ENCODE data around the gene SMG7. TPM values are rescaled to one million over a fixed set of nuclear protein-coding genes. Genes with fewer than 3 reads are reported as not detected.
A peak's percentile ranks its signal among the peaks of the same experiment; 100 is the strongest.

Gene SMG7
- total RNA-seq, 1 donor from 2014 or later = 63.4 TPM

- H3K27me3 Mint-ChIP-seq = no peaks in the 10 kb centered on the region
- H3K27ac Mint-ChIP-seq = no peak overlapping the region
- peaks cover 4% of the 10 kb centered on the region for H3K4me1 Mint-ChIP-seq (ENCODE audit: unreplicated experiment)
- H3K36me3 Mint-ChIP-seq = no peaks in the 10 kb centered on the region
- TF ChIP-seq CTCF (conservative IDR thresholded peaks at IDR 0.05) = no peak
- no peak for DNase-seq (ENCODE audit: extremely low spot score, unreplicated experiment)
- peaks cover 6% of the 10 kb centered on the region for H3K9me3 Mint-ChIP-seq
- no peak overlapping the region for H3K4me3 Mint-ChIP-seq
Observed at GRCh38 chr1:183457449-183457848, 14.8 kb upstream of the SMG7 start.

- Mint-ChIP-seq H3K27ac (no peak overlapping the region), H3K4me3 (no peak overlapping the region), H3K4me1 (ENCODE audit: unreplicated experiment) (peaks cover 4% of the 10 kb centered on the region), H3K9me3 (peaks cover 6% of the 10 kb centered on the region), H3K27me3 (peaks cover 3% of the 10 kb centered on the region), H3K36me3 (no peaks in the 10 kb centered on the region)
- DNase-seq (ENCODE audit: extremely low spot score, unreplicated experiment) = no peak
- TF ChIP-seq CTCF (conservative IDR thresholded peaks at IDR 0.05) = no peak
Observed at GRCh38 chr1:183460596-183460995, 11.7 kb upstream of the SMG7 start.

- H3K4me1 Mint-ChIP-seq (ENCODE audit: unreplicated experiment) = peaks cover 4% of the 10 kb centered on the region
- H3K4me3 Mint-ChIP-seq = peak overlapping the region; percentile 44
- peak overlapping the region; percentile 94 for H3K27ac Mint-ChIP-seq
- peaks cover 6% of the 10 kb centered on the region for H3K9me3 Mint-ChIP-seq
- no peak for TF ChIP-seq CTCF (conservative IDR thresholded peaks at IDR 0.05)
- H3K27me3 Mint-ChIP-seq = peaks cover 4% of the 10 kb centered on the region
- no peak for DNase-seq (ENCODE audit: extremely low spot score, unreplicated experiment)
- no peaks in the 10 kb centered on the region for H3K36me3 Mint-ChIP-seq
Observed at GRCh38 chr1:183461350-183461749, 10.9 kb upstream of the SMG7 start.

- peaks cover 4% of the 10 kb centered on the region for H3K4me1 Mint-ChIP-seq (ENCODE audit: unreplicated experiment)
- H3K9me3 Mint-ChIP-seq = peaks cover 6% of the 10 kb centered on the region
- DNase-seq (ENCODE audit: extremely low spot score, unreplicated experiment) = no peak
- no peak overlapping the region for H3K27ac Mint-ChIP-seq
- H3K36me3 Mint-ChIP-seq = no peaks in the 10 kb centered on the region
- H3K27me3 Mint-ChIP-seq = peaks cover 9% of the 10 kb centered on the region
- TF ChIP-seq CTCF (conservative IDR thresholded peaks at IDR 0.05) = no peak
- no peak overlapping the region for H3K4me3 Mint-ChIP-seq
Observed at GRCh38 chr1:183463566-183463965, 8.7 kb upstream of the SMG7 start.

- no peak overlapping the region for H3K4me3 Mint-ChIP-seq
- no peak overlapping the region for H3K27ac Mint-ChIP-seq
- no peaks in the 10 kb centered on the region for H3K9me3 Mint-ChIP-seq
- no peaks in the 10 kb centered on the region for H3K36me3 Mint-ChIP-seq
- no peak for DNase-seq (ENCODE audit: extremely low spot score, unreplicated experiment)
- peaks cover 9% of the 10 kb centered on the region for H3K27me3 Mint-ChIP-seq
- no peak for TF ChIP-seq CTCF (conservative IDR thresholded peaks at IDR 0.05)
- peaks cover 13% of the 10 kb centered on the region for H3K4me1 Mint-ChIP-seq (ENCODE audit: unreplicated experiment)
Observed at GRCh38 chr1:183466781-183467180, 5.5 kb upstream of the SMG7 start.

- H3K36me3 Mint-ChIP-seq = no peaks in the 10 kb centered on the region
- H3K9me3 Mint-ChIP-seq = no peaks in the 10 kb centered on the region
- peaks cover 13% of the 10 kb centered on the region for H3K4me1 Mint-ChIP-seq (ENCODE audit: unreplicated experiment)
- peak overlapping the region; percentile 74 for H3K27ac Mint-ChIP-seq
- peaks cover 9% of the 10 kb centered on the region for H3K27me3 Mint-ChIP-seq
- H3K4me3 Mint-ChIP-seq = no peak overlapping the region
- DNase-seq (ENCODE audit: extremely low spot score, unreplicated experiment) = no peak
- no peak for TF ChIP-seq CTCF (conservative IDR thresholded peaks at IDR 0.05)
Observed at GRCh38 chr1:183467687-183468086, 4.6 kb upstream of the SMG7 start.

All from type B pancreatic cell (in vitro differentiated cells).